ENCODE results near the gene POLR3A.

POLR3A gene

DNA sequence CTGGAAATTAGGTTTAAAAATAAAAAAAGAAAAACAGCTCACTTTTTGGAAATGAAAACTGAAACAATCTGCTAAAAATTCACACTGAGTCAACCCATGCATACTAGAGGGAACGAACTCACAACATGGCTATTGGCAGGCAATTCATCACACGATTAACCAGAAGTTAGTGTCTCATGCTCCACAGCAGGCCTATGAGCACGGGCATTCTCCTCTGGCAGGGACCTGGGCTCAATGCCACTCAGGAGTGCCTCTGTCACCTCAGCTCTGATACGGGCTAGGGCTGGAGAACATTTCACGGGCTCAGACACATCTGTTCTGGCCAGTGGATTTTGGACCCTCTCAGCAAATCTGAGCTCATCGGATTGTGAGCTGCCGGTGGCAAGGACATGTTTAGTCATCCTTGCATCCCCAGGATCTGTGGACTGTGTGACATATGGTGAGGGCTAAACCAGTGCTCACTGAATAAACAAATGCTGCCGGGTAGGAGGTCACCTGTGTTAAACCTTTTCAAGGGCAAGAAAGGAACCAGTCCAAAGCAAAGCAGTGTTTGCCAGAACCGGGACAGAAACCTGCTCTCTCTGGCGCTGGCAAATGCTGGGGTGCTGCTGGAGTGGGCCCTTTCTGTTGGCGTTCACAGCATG lies 40.1 kb downstream of the POLR3A start:
- H3K36me3 ChIP-seq (ENCODE audit: low read depth): peaks cover 91% of the 10 kb centered on the region
- H3K27me3 ChIP-seq (ENCODE audit: insufficient read depth, poor library complexity, severe bottlenecking): no peaks in the 10 kb centered on the region
- H3K9me3 ChIP-seq (ENCODE audit: severe bottlenecking): no peaks in the 10 kb centered on the region
- H3K27ac ChIP-seq (ENCODE audit: poor library complexity, severe bottlenecking): no peak overlapping the region
- no peaks in the 10 kb centered on the region for H3K4me1 ChIP-seq (ENCODE audit: insufficient read depth, poor library complexity, severe bottlenecking)
- H3K4me3 ChIP-seq (ENCODE audit: severe bottlenecking): no peak overlapping the region
- no peak for DNase-seq (ENCODE audit: low spot score)
- ATAC-seq (ENCODE audit: low read depth): no peak
- TF ChIP-seq, protein P1, sequence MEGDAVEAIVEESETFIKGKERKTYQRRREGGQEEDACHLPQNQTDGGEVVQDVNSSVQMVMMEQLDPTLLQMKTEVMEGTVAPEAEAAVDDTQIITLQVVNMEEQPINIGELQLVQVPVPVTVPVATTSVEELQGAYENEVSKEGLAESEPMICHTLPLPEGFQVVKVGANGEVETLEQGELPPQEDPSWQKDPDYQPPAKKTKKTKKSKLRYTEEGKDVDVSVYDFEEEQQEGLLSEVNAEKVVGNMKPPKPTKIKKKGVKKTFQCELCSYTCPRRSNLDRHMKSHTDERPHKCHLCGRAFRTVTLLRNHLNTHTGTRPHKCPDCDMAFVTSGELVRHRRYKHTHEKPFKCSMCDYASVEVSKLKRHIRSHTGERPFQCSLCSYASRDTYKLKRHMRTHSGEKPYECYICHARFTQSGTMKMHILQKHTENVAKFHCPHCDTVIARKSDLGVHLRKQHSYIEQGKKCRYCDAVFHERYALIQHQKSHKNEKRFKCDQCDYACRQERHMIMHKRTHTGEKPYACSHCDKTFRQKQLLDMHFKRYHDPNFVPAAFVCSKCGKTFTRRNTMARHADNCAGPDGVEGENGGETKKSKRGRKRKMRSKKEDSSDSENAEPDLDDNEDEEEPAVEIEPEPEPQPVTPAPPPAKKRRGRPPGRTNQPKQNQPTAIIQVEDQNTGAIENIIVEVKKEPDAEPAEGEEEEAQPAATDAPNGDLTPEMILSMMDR (IDR thresholded peaks at IDR 0.05; ENCODE audit: poor library complexity, severe bottlenecking): no peak

DNA sequence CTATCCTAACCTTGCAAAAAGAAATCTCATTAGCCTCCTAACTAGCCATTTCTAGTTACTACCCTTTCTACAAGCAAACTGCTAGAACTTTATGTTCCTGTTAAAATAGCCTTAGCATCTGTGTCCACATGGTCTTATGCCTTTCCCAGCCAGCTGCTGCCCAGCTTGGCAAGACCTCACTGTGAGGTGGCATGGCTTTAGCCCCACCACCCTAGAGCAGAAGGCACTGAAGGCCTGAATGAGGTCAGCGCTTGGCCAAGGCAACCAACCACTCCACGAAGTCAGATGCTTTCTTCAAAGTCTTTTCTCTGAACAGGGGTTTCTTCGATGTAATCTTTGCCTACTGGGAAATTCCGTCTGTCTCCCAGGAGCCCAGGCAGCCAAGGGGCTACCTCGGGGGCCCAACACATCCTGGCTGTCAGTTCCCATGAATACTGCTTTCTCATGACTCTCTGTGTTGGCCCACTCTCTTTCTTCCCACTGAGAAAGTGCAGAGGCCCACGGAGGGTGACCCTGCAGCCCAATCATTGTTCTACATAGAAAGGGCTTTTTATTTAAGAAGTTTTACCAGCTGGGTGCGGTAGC lies 41.6 kb downstream of the POLR3A start:
- ATAC-seq (ENCODE audit: low read depth): no peak

DNA sequence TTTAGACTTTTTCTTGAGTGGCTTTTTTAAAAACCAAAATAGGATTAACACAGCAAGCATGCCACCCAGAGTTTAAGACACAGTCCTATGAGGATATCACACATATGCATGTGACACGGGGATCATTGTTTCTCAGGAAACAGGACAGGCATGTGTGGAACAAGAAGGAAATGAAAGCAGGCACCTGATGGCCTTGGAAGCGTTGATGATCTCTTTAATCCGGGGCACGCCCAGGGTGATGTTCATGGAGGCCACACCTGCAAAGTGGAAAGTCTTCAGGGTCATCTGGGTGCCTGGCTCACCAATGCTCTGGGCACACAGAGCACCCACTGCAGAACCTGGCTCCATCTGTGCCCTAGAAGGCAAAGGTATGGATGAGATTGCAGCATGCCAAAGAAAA lies 44.3 kb downstream of the POLR3A start:
- ATAC-seq (ENCODE audit: low read depth) (no peak), DNase-seq (ENCODE audit: low spot score) (no peak)
- Histone ChIP-seq H3K4me1 (ENCODE audit: insufficient read depth, poor library complexity, severe bottlenecking) (no peaks in the 10 kb centered on the region), H3K27me3 (ENCODE audit: insufficient read depth, poor library complexity, severe bottlenecking) (no peaks in the 10 kb centered on the region), H3K9me3 (ENCODE audit: severe bottlenecking) (no peaks in the 10 kb centered on the region), H3K36me3 (ENCODE audit: low read depth) (peaks cover 97% of the 10 kb centered on the region), H3K27ac (ENCODE audit: poor library complexity, severe bottlenecking) (no peak overlapping the region), H3K4me3 (ENCODE audit: severe bottlenecking) (no peak overlapping the region)
- TF ChIP-seq, protein P1 (IDR thresholded peaks at IDR 0.05; ENCODE audit: poor library complexity, severe bottlenecking): no peak

More for the DNA sequence above, 41.6 kb downstream of the POLR3A start:
- no peak overlapping the region for H3K4me3 ChIP-seq (ENCODE audit: severe bottlenecking)
- peaks cover 92% of the 10 kb centered on the region for H3K36me3 ChIP-seq (ENCODE audit: low read depth)
- H3K27ac ChIP-seq (ENCODE audit: poor library complexity, severe bottlenecking): no peak overlapping the region
- TF ChIP-seq, protein P1 (IDR thresholded peaks at IDR 0.05; ENCODE audit: poor library complexity, severe bottlenecking): no peak
- no peaks in the 10 kb centered on the region for H3K27me3 ChIP-seq (ENCODE audit: insufficient read depth, poor library complexity, severe bottlenecking)
- H3K4me1 ChIP-seq (ENCODE audit: insufficient read depth, poor library complexity, severe bottlenecking): no peaks in the 10 kb centered on the region
- H3K9me3 ChIP-seq (ENCODE audit: severe bottlenecking): no peaks in the 10 kb centered on the region
- no peak for DNase-seq (ENCODE audit: low spot score)

DNA sequence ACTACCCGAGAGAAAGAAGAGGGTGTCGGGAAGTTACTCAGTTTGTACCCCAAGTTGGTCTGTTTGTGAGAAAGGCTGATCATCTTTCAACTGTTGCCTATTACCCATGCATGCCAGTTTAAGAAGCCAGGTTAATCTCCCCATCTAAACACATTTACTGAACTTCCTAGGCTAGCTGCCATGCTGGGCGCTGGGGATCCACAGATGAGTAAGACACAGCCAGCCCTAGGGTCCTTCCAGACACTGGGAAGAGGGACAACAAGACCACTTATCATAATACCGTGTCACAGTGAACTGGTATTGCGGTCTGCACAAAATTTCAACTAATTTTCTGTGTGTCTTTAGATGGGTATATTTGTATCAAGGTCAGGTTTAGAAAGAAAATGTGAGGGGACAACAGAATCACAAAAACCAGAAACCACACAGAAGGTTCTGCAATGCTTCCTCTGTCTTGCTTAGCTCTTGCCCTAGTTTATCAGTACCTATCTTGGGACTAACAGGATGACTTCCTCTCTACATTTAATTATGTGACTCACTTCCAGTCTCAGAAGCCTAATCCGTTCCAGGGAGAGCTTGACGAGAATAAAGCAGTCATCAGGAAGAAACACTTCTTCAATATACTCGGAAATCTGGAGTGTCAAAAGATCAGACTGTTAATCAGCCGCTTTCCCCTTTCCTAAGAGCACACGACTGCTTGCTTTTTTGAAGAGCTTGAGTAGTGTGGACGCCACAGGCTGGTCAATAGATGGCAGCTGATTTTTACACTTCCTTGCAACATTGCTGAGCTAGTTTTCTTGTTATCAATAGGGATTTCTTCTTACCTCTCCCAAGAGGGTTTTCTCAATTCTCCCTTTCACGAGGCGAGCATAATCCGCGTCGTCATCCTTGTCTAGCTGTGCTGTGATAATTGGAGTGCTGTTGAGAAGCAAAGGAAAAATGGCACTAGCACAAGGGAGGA lies 45.7 kb downstream of the POLR3A start:
- H3K4me3 ChIP-seq (ENCODE audit: severe bottlenecking): no peak overlapping the region
- no peaks in the 10 kb centered on the region for H3K9me3 ChIP-seq (ENCODE audit: severe bottlenecking)
- H3K27ac ChIP-seq (ENCODE audit: poor library complexity, severe bottlenecking): peak overlapping the region; percentile 25
- no peaks in the 10 kb centered on the region for H3K27me3 ChIP-seq (ENCODE audit: insufficient read depth, poor library complexity, severe bottlenecking)
- ATAC-seq (ENCODE audit: low read depth): peak; percentile 42; the same call in 1 of the 3 replicates
- H3K36me3 ChIP-seq (ENCODE audit: low read depth): peaks cover 97% of the 10 kb centered on the region
- no peak for DNase-seq (ENCODE audit: low spot score)
- H3K4me1 ChIP-seq (ENCODE audit: insufficient read depth, poor library complexity, severe bottlenecking): no peaks in the 10 kb centered on the region
- TF ChIP-seq, protein P1 (IDR thresholded peaks at IDR 0.05; ENCODE audit: poor library complexity, severe bottlenecking): no peak
